ENCODE results near the gene LCE1D. TPM values are rescaled to one million over a fixed set of nuclear protein-coding genes. Genes with fewer than 3 reads are reported as not detected.

LCE1D gene
- total RNA-seq, 4 donors from 2014 or later, result not detected

GRCh38 chr1:152757747-152758146 is 38.8 kb upstream of the LCE1D start, which contains the start of gene KPRP:
Gene KPRP, plus strand, starts transcription at chr1:152758025. Its CDS starts 1,564 bp downstream, at chr1:152759589.
- H3K36me3 ChIP-seq, result no peaks in the 10 kb centered on the region
- no peaks in the 10 kb centered on the region for H3K4me1 ChIP-seq
- H3K4me3 ChIP-seq, result no peak within 1 kb of the TSS
- TF ChIP-seq EP300 (IDR thresholded peaks at IDR 0.05) (no peak), POLR2A (IDR thresholded peaks at IDR 0.05) (no peak)
- TF ChIP-seq, protein P1, sequence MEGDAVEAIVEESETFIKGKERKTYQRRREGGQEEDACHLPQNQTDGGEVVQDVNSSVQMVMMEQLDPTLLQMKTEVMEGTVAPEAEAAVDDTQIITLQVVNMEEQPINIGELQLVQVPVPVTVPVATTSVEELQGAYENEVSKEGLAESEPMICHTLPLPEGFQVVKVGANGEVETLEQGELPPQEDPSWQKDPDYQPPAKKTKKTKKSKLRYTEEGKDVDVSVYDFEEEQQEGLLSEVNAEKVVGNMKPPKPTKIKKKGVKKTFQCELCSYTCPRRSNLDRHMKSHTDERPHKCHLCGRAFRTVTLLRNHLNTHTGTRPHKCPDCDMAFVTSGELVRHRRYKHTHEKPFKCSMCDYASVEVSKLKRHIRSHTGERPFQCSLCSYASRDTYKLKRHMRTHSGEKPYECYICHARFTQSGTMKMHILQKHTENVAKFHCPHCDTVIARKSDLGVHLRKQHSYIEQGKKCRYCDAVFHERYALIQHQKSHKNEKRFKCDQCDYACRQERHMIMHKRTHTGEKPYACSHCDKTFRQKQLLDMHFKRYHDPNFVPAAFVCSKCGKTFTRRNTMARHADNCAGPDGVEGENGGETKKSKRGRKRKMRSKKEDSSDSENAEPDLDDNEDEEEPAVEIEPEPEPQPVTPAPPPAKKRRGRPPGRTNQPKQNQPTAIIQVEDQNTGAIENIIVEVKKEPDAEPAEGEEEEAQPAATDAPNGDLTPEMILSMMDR (IDR thresholded peaks at IDR 0.05), result no peak
- no peak within 1 kb of the TSS for H3K27ac ChIP-seq
- 61 to 76% methylated on average over 3 to 6 of the region's 6 CpGs for WGBS, 2 donors (ENCODE audit: low coverage in 1 of 2)
- H3K9me3 ChIP-seq, result no peaks in the 10 kb centered on the region
- no peak for ATAC-seq
- H3K27me3 ChIP-seq, result peaks cover 4% of the 10 kb centered on the region

DNA sequence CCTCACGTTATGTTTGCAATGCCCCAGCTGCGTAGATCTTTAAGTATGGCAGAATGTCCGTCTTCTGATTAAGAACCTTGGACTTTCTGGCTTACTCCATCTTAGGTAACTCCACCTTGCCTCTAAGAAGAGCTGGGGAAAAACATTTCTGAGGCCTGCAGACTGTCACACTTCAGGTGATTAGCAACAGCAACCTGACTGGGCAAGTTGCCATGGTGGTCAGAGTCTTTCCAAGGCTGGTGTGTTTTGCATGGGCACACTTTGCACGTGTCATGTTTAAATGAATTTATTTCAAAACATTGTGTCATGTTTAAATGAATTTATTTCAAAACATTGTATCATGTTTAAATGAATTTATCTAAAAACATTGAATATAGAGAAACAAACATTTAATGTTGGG is 37.9 kb upstream of the LCE1D start:
- Histone ChIP-seq H3K4me1 (no peaks in the 10 kb centered on the region), H3K36me3 (no peaks in the 10 kb centered on the region), H3K27me3 (peaks cover 4% of the 10 kb centered on the region), H3K9me3 (no peaks in the 10 kb centered on the region), H3K4me3 (no peak overlapping the region), H3K27ac (no peak overlapping the region)
- 61 to 66% methylated on average over 3 to 4 of the region's 4 CpGs for WGBS, 2 donors (ENCODE audit: low coverage in 1 of 2)
- ATAC-seq, result no peak
- TF ChIP-seq EP300 (IDR thresholded peaks at IDR 0.05) (no peak), POLR2A (IDR thresholded peaks at IDR 0.05) (no peak), POLR2AphosphoS5 (IDR thresholded peaks at IDR 0.05) (no peak)
- TF ChIP-seq, protein P1 (IDR thresholded peaks at IDR 0.05), result no peak

DNA sequence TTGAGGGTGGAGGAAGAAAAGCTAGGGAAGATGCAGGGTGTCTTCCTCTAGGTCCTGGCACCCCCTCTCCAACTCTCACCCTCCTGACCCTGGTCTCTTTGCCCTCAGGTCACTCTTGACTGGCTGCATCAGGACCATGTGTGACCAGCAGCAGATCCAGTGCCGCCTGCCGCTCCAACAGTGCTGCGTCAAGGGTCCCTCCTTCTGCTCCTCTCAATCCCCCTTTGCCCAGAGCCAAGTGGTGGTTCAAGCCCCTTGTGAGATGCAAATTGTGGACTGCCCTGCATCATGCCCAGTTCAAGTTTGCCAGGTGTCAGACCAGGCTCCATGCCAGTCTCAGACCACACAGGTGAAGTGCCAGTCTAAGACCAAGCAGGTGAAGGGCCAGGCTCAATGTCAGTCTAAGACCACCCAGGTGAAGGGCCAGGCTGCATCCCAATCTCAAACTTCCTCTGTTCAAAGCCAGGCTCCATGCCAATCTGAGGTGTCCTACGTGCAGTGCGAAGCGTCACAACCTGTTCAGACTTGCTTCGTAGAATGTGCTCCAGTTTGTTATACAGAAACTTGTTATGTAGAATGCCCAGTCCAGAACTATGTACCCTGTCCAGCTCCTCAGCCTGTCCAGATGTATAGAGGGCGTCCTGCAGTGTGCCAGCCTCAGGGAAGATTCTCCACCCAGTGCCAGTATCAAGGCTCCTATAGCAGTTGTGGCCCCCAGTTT is 36.9 kb upstream of the LCE1D start:
- WGBS, 2 donors (ENCODE audit: low coverage in 1 of 2), result 67 to 100% methylated on average over 1 of the region's 8 CpGs

DNA sequence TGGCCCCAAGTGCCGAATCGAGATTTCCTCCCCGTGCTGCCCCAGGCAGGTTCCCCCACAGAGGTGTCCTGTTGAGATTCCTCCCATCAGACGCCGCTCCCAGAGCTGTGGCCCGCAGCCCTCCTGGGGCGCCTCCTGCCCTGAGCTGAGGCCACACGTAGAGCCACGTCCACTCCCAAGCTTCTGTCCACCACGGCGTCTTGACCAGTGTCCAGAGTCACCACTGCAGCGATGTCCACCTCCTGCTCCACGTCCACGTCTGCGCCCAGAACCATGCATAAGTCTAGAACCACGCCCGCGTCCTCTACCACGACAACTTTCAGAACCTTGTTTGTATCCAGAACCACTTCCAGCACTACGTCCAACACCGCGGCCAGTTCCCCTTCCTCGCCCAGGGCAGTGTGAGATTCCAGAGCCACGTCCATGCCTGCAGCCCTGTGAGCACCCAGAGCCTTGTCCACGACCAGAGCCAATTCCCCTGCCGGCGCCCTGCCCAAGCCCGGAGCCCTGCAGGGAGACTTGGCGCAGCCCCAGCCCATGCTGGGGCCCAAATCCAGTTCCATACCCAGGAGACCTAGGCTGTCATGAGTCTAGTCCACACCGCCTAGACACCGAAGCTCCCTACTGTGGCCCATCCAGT is 35.9 kb upstream of the LCE1D start:
- TF ChIP-seq EP300 (IDR thresholded peaks at IDR 0.05), result no peak
- no peak for TF ChIP-seq POLR2A (IDR thresholded peaks at IDR 0.05)
- TF ChIP-seq, protein P1 (IDR thresholded peaks at IDR 0.05), result no peak
- TF ChIP-seq POLR2AphosphoS5 (IDR thresholded peaks at IDR 0.05), result no peak
- Histone ChIP-seq H3K27ac (no peak overlapping the region), H3K27me3 (no peaks in the 10 kb centered on the region), H3K4me3 (no peak overlapping the region), H3K9me3 (no peaks in the 10 kb centered on the region), H3K36me3 (no peaks in the 10 kb centered on the region), H3K4me1 (no peaks in the 10 kb centered on the region)
- WGBS, 2 donors (ENCODE audit: low coverage in 1 of 2), result 96 to 100% methylated on average over 2 to 14 of the region's 31 CpGs
- ATAC-seq, result no peak

More for the DNA sequence above, 36.9 kb upstream of the LCE1D start:
- Histone ChIP-seq H3K4me1 (no peaks in the 10 kb centered on the region), H3K9me3 (no peaks in the 10 kb centered on the region), H3K36me3 (no peaks in the 10 kb centered on the region), H3K4me3 (no peak overlapping the region), H3K27ac (no peak overlapping the region), H3K27me3 (peaks cover 4% of the 10 kb centered on the region)
- no peak for ATAC-seq
- TF ChIP-seq, protein P1 (IDR thresholded peaks at IDR 0.05), result no peak
- no peak for TF ChIP-seq EP300 (IDR thresholded peaks at IDR 0.05)
- no peak for TF ChIP-seq POLR2AphosphoS5 (IDR thresholded peaks at IDR 0.05)
- TF ChIP-seq POLR2A (IDR thresholded peaks at IDR 0.05), result no peak
